OCI-LY7 (cell line): ENCODE results near the gene C16orf95.
A peak's percentile ranks its signal among the peaks of the same experiment; 100 is the strongest.

Experiments used
- CTCF ChIP-seq: fragments of 200-600 bp; sonication (generic); conservative IDR thresholded peaks from 2 replicates; pipeline ENCODE4 v1.5.1; 2014; ENCODE audit warnings: mild to moderate bottlenecking, antibody characterized with exemption, low read length, moderate library complexity, mixed read lengths
- EZH2phosphoT487 ChIP-seq: fragments of 200-600 bp; sonication (generic); IDR thresholded peaks from 2 replicates; pipeline ENCODE4 v1.6.1; 2018; ENCODE audit warnings: low read depth, borderline replicate concordance, mild to moderate bottlenecking, mixed run types, antibody characterized with exemption, low read length, moderate library complexity, mixed read lengths

GRCh38 chr16:87347932-87348615 is 30.9 kb upstream of the C16orf95 start:
- TF ChIP-seq CTCF = peak; percentile 37
- TF ChIP-seq EZH2phosphoT487 = no peak
